Keratinocyte (primary cell): Measurements from ENCODE around the gene DCK. TPM values are rescaled to one million over a fixed set of nuclear protein-coding genes. Genes with fewer than 3 reads are reported as not detected.
"Not testable (repeated sequence)": the region's sequence is repeated elsewhere in the genome, so short reads cannot be mapped to it uniquely, and the experiment has no call there.

ENCODE experiments used
- DNase-seq: peaks from one replicate; pipeline ENCODE4 v3.0.0-alpha.2; 2011; ENCODE audit warnings: low read depth, missing footprints, low spot score
- FAIRE-seq: peaks from 2 replicates; lab custom pipeline; 2011; peaks lifted over from hg19 to GRCh38; lab: Jason Lieb, UNC
- H2AFZ ChIP-seq: 2 replicates; pipeline ENCODE4 v1.6.0; 2012; ENCODE audit warnings: low read length, control low read depth, inconsistent platforms; ENCODE audit not compliant: control insufficient read depth
- H3K27ac ChIP-seq: 2 replicates; pipeline ENCODE4 v1.5.1; 2011; ENCODE audit warnings: low read length; ENCODE audit not compliant: control insufficient read depth, insufficient read depth
- H3K27me3 ChIP-seq: 3 replicates; pipeline ENCODE4 v1.6.0; 2011; ENCODE audit warnings: low read length; ENCODE audit not compliant: control insufficient read depth, insufficient read depth; ENCODE audit errors: extremely low read depth
- H3K36me3 ChIP-seq, 2 experiments: 2 replicates in 1 of 2; 3 replicates in 1 of 2; pipeline ENCODE4 v1.5.1; 2011; ENCODE audit warnings: low read length in 2 of 2, mild to moderate bottlenecking in 1 of 2; ENCODE audit not compliant: control insufficient read depth in 2 of 2, insufficient read depth in 2 of 2; ENCODE audit errors: extremely low read depth in 1 of 2
- H3K4me1 ChIP-seq: 3 replicates; pipeline ENCODE4 v1.5.1; 2011; ENCODE audit warnings: low read length; ENCODE audit not compliant: control insufficient read depth, insufficient read depth; ENCODE audit errors: extremely low read depth
- H3K4me2 ChIP-seq: 3 replicates; pipeline ENCODE4 v1.6.0; 2011; ENCODE audit warnings: low read depth, low read length; ENCODE audit not compliant: control insufficient read depth, insufficient read depth; ENCODE audit errors: extremely low read depth
- H3K4me3 ChIP-seq, 3 experiments: fragments of 200-600 bp in 1 of 3; sonication (generic) in 1 of 3; 2 replicates in 2 of 3; 3 replicates in 1 of 3; pipeline ENCODE4 v1.5.1; 2011 to 2016; ENCODE audit warnings: low read length in 3 of 3, mild to moderate bottlenecking in 3 of 3, control low read depth in 2 of 3, inconsistent platforms in 1 of 3, low read depth in 1 of 3, mixed read lengths in 1 of 3, mixed run types in 1 of 3, moderate library complexity in 1 of 3; ENCODE audit not compliant: control insufficient read depth in 2 of 3, insufficient read depth in 2 of 3; ENCODE audit errors: extremely low read depth in 1 of 3
- H3K79me2 ChIP-seq: 2 replicates; pipeline ENCODE4 v1.6.0; 2012; ENCODE audit warnings: low read length; ENCODE audit not compliant: control insufficient read depth, insufficient read depth
- H3K9ac ChIP-seq: 3 replicates; pipeline ENCODE4 v1.6.0; 2011; ENCODE audit warnings: low read length; ENCODE audit not compliant: control insufficient read depth, insufficient read depth; ENCODE audit errors: extremely low read depth
- H3K9me1 ChIP-seq: 3 replicates; pipeline ENCODE4 v1.6.0; 2011; ENCODE audit warnings: low read length; ENCODE audit not compliant: control insufficient read depth, insufficient read depth; ENCODE audit errors: extremely low read depth
- H3K9me3 ChIP-seq: 2 replicates; pipeline ENCODE4 v1.5.1; 2012; ENCODE audit warnings: low read depth, low read length; ENCODE audit not compliant: control insufficient read depth
- H4K20me1 ChIP-seq: 3 replicates; pipeline ENCODE4 v1.6.0; 2011; ENCODE audit warnings: low read length; ENCODE audit not compliant: control insufficient read depth, insufficient read depth; ENCODE audit errors: extremely low read depth
- EZH2 ChIP-seq: IDR thresholded peaks from one replicate; pipeline ENCODE4 v1.6.1; 2012; ENCODE audit warnings: inconsistent platforms, mild to moderate bottlenecking, low read length, moderate library complexity
- dilution Hi-C: fragments of 300-500 bp; cut with MboI; formaldehyde crosslinking; loops from one replicate; pipeline ENCODE4 v1.7.0; 2020; ENCODE audit warnings: low sequenced_read_pairs; ENCODE audit not compliant: extremely low pct_ligation_motif_present
- polyA plus RNA-seq, 5 experiments: library from polyadenylated mRNA; depleted of rRNA in 3 of 5; stranded (reverse) in 3 of 5; stranded (forward) in 1 of 5; unstranded in 1 of 5; fragments of >200 nt; gene quantifications; 1 replicate in 1 of 5; 2 replicates in 3 of 5; 3 replicates in 1 of 5; pipeline versions ENCODE4 v1.2.1 to v1.2.3, GENCODE V29; 2011 to 2012; ENCODE audit warnings: missing spikeins in 2 of 5, low read depth in 1 of 5, low replicate concordance in 1 of 5
- TF ChIP-seq, protein P1 (sequence below), 3 experiments: IDR thresholded peaks in 1 of 3; conservative IDR thresholded peaks in 1 of 3; optimal IDR thresholded peaks in 1 of 3; 2 replicates in 2 of 3; 3 replicates in 1 of 3; pipeline versions ENCODE3 to v1.5.1; 2011; ENCODE audit warnings: low read length in 3 of 3, mild to moderate bottlenecking in 3 of 3, moderate library complexity in 2 of 3, control low read depth in 1 of 3, inconsistent platforms in 1 of 3; ENCODE audit not compliant: insufficient read depth in 2 of 3; ENCODE audit errors: extremely low read depth in 1 of 3

DCK gene
- polyA plus RNA-seq, 1 donor (not counting 4 experiments of a cell fraction or from before 2014, with no cell fraction given): 11.3 TPM

DNA sequence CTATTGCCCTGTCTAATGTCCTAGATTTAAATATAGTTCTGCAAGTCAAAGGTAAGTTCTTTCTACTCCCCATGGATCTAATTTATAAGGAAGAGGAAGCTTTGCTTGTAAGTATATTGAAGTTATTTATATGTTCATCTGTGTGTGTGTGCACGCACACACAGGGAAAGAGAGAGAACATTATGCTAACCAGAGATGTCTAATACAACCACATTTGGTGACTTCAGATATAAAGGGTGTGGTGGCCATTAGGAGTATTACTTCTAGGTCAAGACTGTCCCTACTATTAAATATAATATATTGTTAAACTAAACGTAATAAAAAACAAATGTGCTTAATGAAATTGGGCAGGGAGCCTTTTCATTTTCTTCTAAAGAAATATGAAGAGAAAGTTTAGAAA, 4.1 kb downstream of the DCK start:
- Histone ChIP-seq H3K4me2 (no peak overlapping the region), H3K9me3 (no peaks in the 10 kb centered on the region), H3K79me2 (peaks cover 33% of the 10 kb centered on the region), H3K27me3 (no peaks in the 10 kb centered on the region), H4K20me1 (no peaks in the 10 kb centered on the region), H3K27ac (no peak overlapping the region), H2AFZ (no peak overlapping the region), H3K9ac (no peak overlapping the region), H3K4me3 (no peak overlapping the region), H3K4me1 (peaks cover 13% of the 10 kb centered on the region), H3K36me3 (no peaks in the 10 kb centered on the region), H3K9me1 (no peaks in the 10 kb centered on the region)
- dilution Hi-C loops: no loop called here
- no peak for DNase-seq
- TF ChIP-seq EZH2: no peak
- TF ChIP-seq, protein P1, sequence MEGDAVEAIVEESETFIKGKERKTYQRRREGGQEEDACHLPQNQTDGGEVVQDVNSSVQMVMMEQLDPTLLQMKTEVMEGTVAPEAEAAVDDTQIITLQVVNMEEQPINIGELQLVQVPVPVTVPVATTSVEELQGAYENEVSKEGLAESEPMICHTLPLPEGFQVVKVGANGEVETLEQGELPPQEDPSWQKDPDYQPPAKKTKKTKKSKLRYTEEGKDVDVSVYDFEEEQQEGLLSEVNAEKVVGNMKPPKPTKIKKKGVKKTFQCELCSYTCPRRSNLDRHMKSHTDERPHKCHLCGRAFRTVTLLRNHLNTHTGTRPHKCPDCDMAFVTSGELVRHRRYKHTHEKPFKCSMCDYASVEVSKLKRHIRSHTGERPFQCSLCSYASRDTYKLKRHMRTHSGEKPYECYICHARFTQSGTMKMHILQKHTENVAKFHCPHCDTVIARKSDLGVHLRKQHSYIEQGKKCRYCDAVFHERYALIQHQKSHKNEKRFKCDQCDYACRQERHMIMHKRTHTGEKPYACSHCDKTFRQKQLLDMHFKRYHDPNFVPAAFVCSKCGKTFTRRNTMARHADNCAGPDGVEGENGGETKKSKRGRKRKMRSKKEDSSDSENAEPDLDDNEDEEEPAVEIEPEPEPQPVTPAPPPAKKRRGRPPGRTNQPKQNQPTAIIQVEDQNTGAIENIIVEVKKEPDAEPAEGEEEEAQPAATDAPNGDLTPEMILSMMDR (optimal IDR thresholded peaks at IDR 0.05 in 1 of 3, IDR thresholded peaks at IDR 0.05 in 1 of 3, conservative IDR thresholded peaks at IDR 0.05 in 1 of 3; ENCODE audit: extremely low read depth in 1 of 3, insufficient read depth in 2 of 3, low read length in 3 of 3): no peak
- FAIRE-seq: no peak

DNA sequence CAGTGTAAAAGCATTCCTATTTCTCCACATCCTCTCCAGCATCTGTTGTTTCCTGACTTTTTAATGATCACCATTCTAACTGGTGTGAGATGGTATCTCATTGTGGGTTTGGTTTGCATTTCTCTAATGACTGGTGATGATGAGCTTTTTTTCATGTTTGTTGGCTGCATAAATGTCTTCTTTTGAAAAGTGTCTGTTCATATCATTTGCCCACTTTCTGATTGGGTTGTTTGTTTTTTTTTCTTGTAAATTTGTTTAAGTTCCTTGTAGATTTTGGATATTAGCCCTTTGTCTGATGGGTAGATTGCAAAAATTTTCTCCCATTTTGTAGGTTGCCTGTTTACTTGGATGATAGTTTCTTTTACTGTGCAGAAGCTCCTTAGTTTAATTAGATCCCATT, 6.2 kb downstream of the DCK start:
- H3K4me3 ChIP-seq, H3K9ac ChIP-seq, H2AFZ ChIP-seq, H3K9me3 ChIP-seq, H3K27me3 ChIP-seq, H3K36me3 ChIP-seq, DNase-seq, H3K4me2 ChIP-seq, H3K9me1 ChIP-seq, H4K20me1 ChIP-seq, FAIRE-seq, H3K27ac ChIP-seq, dilution Hi-C loops, H3K4me1 ChIP-seq: not testable (repeated sequence)
- H3K79me2 ChIP-seq: peaks cover 28% of the 10 kb centered on the region

DNA sequence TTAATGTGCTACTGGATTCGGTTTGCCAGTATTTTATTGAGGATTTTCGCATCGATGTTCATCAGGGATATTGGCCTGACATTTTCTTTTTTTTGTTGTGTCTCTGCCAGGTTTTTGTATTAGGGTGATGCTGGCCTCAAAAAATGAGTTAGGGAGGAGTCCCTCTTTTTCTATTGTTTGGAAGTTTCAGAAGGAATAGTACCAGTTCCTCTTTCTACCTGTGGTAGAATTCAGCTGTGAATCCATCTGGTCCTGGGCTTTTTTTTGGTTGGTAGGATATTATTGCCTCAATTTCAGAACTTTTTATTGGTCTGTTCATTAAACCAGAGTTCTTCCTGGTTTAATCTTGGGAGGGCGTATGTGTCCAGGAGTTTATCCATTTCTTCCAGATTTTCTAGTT, 7.9 kb downstream of the DCK start:
- FAIRE-seq: not testable (repeated sequence)

More for the DNA sequence above, 7.9 kb downstream of the DCK start:
- H3K4me1 ChIP-seq, H3K9ac ChIP-seq, H3K27me3 ChIP-seq, H2AFZ ChIP-seq, H3K9me3 ChIP-seq, H3K4me3 ChIP-seq, H3K27ac ChIP-seq, H3K9me1 ChIP-seq, H4K20me1 ChIP-seq, H3K36me3 ChIP-seq, DNase-seq, H3K4me2 ChIP-seq, dilution Hi-C loops: not testable (repeated sequence)
- peaks cover 18% of the 10 kb centered on the region for H3K79me2 ChIP-seq
